ENCODE results near the gene TMED4. TPM values are rescaled to one million over a fixed set of nuclear protein-coding genes. Genes with fewer than 3 reads are reported as not detected.

Gene TMED4
- total RNA-seq, 1 experiment from 2014 or later = 94.4 TPM

DNA sequence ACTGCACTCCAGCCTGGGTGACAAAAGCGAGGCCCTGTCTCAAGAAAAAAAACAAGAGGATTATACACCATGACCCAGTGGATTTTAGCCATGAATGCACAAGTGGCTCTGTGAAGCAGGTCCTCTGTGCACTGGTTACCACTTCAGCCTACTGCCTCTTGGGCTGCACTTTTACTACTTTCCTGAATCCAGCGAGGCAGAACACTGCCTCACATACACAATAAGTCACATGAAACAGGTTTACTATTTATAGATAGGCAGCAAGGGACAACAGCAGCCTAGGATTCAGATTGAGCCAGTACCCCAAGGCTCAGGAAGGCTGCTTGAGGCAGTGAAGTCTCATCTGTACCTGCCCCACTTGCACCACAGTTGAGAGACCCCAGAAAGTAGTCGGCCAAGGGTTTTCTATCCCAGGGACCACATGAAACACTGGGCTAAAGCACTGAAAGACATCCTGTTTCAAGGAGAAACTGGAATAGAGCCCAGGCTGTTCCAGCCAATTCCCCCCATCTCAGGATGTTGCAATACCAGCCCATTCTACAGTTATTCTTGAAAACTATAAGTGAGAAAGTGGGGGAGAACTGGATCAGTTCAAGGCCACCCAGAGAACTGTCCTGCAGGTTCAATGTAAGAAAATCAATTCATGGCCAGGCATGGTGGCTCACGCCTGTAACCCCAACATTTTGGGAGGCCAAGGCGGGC, 14.1 kb upstream of the TMED4 start:
- H3K36me3 ChIP-seq (replicated peaks; ENCODE audit: control insufficient read depth, insufficient read depth, low read length) = no peaks in the 10 kb centered on the region
- no peak for DNase-seq
- H3K4me3 ChIP-seq (ENCODE audit: insufficient read depth, low read depth, low read length) = no peak overlapping the region
- H3K27me3 ChIP-seq (ENCODE audit: control insufficient read depth, insufficient read depth, low read length) = no peaks in the 10 kb centered on the region

DNA sequence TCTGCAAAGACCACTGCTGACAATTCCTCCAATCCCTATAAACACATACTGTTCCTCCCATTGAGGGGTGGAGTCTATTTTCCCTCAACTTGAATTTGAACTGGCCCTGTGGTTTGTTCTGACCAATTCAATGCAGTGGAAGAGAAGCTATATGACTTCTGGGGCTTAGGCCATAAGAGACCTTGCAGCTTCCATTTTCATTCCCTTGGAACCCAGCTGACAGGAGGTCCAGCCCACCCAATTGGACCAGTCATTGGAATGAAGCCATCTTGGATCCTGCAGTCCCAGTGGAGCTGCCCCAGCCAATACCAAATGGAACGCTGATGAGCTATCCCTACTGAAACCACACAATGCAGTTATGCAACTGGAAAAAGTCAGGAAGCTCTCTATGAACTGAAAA, 8.9 kb upstream of the TMED4 start:
- no peak for DNase-seq
- H3K27me3 ChIP-seq (ENCODE audit: control insufficient read depth, insufficient read depth, low read length) = no peaks in the 10 kb centered on the region
- no peaks in the 10 kb centered on the region for H3K36me3 ChIP-seq (replicated peaks; ENCODE audit: control insufficient read depth, insufficient read depth, low read length)
- no peak overlapping the region for H3K4me3 ChIP-seq (ENCODE audit: insufficient read depth, low read depth, low read length)

DNA sequence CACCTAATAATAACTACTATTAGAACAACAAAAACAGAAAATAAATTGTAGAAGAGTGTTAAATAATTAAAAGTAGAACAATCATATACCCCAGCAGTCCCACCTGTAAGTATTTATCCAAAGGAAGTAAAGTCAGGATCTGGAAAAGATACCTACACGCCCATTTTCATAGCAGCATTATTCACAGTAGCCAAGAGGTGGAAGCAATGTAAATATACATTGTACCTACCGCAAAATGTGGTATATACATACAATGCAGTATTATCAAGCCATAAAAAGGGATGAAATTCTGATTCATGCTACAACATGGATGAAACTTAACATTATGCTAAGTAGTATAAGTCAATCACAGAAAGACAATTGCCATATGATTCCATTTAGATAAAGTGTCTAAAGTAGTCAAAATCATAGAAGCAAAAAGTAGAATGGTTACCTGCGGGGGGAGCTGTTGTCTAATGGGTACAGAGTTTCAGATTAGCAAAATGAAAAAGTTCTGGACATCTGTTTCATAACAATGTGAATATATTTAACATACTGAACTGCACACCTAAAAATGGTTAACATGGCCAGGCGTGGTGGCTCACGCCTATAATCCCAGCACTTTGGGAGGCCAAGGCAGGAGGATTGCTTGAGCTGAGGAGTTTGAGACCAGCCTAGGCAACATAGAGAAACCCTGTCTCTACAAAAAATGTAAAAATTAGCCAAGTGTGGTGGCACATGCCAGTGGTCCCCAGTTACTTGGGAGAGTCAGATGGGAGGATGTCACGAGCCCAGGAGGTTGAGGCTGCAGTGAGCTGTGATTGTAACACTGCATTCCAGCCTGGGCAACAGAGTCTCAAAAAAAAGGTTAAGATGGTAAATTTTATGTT, 6.0 kb upstream of the TMED4 start:
- peak; percentile 14 for DNase-seq
- Histone ChIP-seq H3K4me3 (ENCODE audit: insufficient read depth, low read depth, low read length) (no peak overlapping the region), H3K36me3 (replicated peaks; ENCODE audit: control insufficient read depth, insufficient read depth, low read length) (no peaks in the 10 kb centered on the region), H3K27me3 (ENCODE audit: control insufficient read depth, insufficient read depth, low read length) (no peaks in the 10 kb centered on the region; the same call in 1 of the 2 replicates)

GRCh38 chr7:44583146-44583865, 1.3 kb upstream of the TMED4 start:
- H3K36me3 ChIP-seq (replicated peaks; ENCODE audit: control insufficient read depth, insufficient read depth, low read length) = peaks cover 16% of the 10 kb centered on the region
- DNase-seq = no peak
- H3K27me3 ChIP-seq (ENCODE audit: control insufficient read depth, insufficient read depth, low read length) = no peaks in the 10 kb centered on the region; the same call in 1 of the 2 replicates
- peak overlapping the region; percentile 84; the same call in 1 of the 2 replicates for H3K4me3 ChIP-seq (ENCODE audit: insufficient read depth, low read depth, low read length)

DNA sequence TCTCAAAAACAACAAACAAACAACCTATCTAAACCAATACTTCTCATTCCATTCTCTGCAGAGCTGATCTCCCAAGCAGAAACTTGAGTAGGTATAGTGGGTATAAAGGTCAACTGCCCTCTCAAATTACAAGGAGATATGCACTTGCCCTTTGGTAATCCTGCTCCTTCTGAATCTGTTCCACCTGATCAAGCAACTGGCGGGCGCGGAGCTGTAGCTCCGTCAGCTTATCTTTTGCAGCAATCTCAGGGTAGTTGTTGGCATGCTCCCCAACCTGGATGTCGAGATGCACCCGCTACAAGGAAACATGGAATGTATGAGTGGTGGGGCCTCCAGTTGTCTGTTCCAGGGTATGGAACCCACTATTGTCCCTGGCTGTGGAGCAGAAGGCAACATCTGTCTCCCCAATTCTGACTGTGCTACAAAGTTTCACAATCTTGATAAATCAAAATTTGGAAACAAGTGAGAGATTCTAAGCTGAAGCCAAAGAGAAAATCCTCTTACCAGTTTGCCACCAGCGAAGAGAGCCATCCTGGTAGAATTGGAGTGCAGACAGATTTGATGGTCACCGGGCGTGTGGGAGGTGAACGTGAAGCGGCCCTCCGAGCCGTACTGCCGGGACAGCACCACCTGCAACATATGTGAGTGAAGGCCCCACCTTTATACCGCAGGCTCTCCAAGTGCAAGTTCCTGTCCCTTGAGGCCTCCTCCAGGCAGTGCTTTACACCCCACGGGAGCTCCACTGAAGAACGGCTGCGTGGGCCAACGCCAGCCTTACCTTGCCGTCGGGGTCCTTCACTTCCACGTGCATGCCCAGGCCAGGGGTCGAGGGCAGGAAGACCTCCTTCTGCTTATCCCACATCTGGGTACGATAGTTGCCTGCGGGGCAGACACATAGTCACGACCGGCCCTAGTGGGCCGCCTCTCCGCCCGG, 819 bp downstream of the TMED4 start:
- DNase-seq = peak; percentile 55

DNA sequence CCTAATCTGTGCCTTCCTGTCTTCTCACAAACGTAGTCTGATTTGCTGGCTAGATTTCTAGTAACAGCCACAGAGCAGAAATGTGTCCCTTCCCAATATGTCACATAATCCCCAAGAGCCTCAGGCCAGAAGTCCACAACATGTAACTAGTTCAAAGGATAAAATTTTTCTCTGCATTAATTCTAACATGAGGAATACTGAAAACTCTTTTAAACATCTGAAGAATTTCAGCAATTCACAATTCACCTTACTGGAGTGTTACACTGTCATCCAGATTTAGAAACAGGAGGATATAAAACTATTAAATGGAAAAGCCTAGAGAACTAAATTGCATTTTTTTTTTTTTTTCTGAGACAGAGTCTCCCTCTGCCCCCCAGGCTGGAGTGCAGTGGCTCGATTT, 5.8 kb downstream of the TMED4 start:
- Histone ChIP-seq H3K36me3 (replicated peaks; ENCODE audit: control insufficient read depth, insufficient read depth, low read length) (peaks cover 41% of the 10 kb centered on the region), H3K27me3 (ENCODE audit: control insufficient read depth, insufficient read depth, low read length) (no peaks in the 10 kb centered on the region), H3K4me3 (ENCODE audit: insufficient read depth, low read depth, low read length) (no peak overlapping the region)
- DNase-seq = no peak

More for the DNA sequence above, 819 bp downstream of the TMED4 start:
- Histone ChIP-seq H3K36me3 (replicated peaks; ENCODE audit: control insufficient read depth, insufficient read depth, low read length) (peaks cover 21% of the 10 kb centered on the region), H3K4me3 (ENCODE audit: insufficient read depth, low read depth, low read length) (peak overlapping the region; percentile 95), H3K27me3 (ENCODE audit: control insufficient read depth, insufficient read depth, low read length) (no peaks in the 10 kb centered on the region; the same call in 1 of the 2 replicates)

DNA sequence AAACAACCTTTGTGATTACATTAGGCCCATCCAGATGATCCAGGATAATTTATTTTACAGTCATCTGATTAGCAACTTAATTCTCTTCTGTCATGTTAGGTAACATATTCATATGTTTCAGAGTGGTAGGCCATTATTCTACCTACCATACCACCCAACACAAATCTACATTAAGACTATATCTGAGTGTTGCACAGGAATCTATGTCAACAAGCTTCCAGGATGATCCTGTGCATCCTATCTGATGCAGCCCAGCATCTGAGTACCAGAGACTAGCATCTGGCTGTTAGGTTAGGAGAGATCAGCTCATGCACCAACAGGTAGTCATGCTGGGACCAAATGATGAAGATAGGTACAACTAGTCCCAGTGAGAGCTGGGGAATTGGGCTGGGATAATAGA, 7.0 kb downstream of the TMED4 start:
- peaks cover 45% of the 10 kb centered on the region for H3K36me3 ChIP-seq (replicated peaks; ENCODE audit: control insufficient read depth, insufficient read depth, low read length)
- no peak overlapping the region for H3K4me3 ChIP-seq (ENCODE audit: insufficient read depth, low read depth, low read length)

DNA sequence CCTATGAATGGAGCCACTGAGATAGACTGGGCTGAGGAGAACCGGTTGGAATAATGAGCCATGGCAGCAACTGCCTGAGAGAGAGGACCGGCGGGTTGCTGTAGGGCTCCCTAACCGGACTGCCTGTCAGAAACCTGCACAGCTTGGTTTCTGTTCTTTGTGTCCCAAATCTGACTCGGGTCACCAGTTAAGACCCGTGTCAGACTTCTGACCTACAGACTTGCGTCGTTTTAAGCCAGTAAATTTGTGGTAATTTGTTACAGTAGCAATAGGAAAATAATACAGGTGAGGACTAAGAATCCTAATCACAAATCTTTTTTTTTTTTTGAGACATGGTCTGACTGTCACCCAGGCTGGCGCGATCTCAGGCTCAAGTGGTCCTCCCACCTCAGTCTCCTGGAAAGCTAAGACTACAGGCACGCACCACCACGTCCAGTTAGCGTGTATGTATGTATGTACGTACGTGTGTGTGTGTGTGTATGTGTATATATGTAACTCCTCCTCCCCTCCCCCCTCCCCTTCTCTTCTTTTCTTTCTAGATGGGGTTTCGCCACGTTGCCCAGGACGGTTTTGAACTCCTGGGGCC, 7.7 kb downstream of the TMED4 start:
- Histone ChIP-seq H3K27me3 (ENCODE audit: control insufficient read depth, insufficient read depth, low read length) (no peaks in the 10 kb centered on the region), H3K36me3 (replicated peaks; ENCODE audit: control insufficient read depth, insufficient read depth, low read length) (peaks cover 46% of the 10 kb centered on the region), H3K4me3 (ENCODE audit: insufficient read depth, low read depth, low read length) (peak overlapping the region; percentile 95)
- no peak for DNase-seq

More for the DNA sequence above, 7.0 kb downstream of the TMED4 start:
- H3K27me3 ChIP-seq (ENCODE audit: control insufficient read depth, insufficient read depth, low read length) = no peaks in the 10 kb centered on the region
- DNase-seq = no peak

DNA sequence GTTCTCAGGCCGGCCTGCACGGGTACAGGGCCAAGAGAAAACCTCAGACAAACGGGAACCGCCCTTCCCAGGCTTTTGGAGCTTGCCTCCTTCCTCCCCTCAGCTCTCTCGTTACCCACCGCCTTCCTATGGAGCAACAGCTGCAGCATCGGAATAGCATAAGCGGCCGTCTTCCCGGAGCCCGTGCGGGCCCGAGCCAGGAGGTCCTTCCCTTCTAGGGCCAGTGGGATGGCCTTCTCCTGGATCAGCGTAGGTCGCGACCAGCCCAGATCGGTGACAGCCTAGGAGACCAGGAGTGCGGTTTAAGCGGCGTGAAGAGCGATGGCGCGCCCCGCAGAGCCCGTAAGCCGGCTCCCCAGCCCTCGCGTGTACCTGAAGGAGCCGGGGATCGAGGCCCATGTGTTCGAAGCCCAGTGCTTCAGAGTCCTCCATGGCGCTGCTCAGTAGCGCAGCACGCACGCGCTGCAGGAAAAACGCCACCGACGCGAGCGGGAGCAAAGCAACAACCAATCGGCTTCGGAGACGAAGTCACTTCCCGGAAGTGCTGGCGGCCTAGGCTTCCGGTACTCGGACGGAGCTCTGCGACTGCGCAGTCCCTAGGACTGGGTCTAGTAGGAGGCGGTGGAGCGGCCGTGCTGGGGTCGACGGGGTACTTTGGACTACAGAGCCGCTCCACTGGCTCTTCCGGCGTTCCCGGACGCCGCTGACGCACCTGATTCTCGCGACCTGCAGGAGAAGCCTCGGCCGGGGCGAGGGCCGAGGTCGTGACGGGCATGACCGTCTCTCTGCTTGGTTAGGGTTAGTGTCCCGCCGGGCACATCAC, 8.4 kb downstream of the TMED4 start, which contains the start of gene DDX56:
TSS of gene DDX56 (minus strand) at position 445 of the 823 bp plus-strand sequence. CDS start at position 432, 13 bp downstream.
- Histone ChIP-seq H3K27me3 (ENCODE audit: control insufficient read depth, insufficient read depth, low read length) (no peaks in the 10 kb centered on the region), H3K4me3 (ENCODE audit: insufficient read depth, low read depth, low read length) (peak within 1 kb of the TSS; percentile 95), H3K36me3 (replicated peaks; ENCODE audit: control insufficient read depth, insufficient read depth, low read length) (peaks cover 47% of the 10 kb centered on the region)
- DNase-seq = peak; percentile 97

- peak; percentile 5 for DNase-seq
- Histone ChIP-seq H3K36me3 (replicated peaks; ENCODE audit: control insufficient read depth, insufficient read depth, low read length) (peaks cover 52% of the 10 kb centered on the region), H3K4me3 (ENCODE audit: insufficient read depth, low read depth, low read length) (peak overlapping the region; percentile 95), H3K27me3 (ENCODE audit: control insufficient read depth, insufficient read depth, low read length) (no peaks in the 10 kb centered on the region)
Observed at GRCh38 chr7:44572771-44573170, 9.3 kb downstream of the TMED4 start.

GRCh38 chr7:44569959-44570358, 12.1 kb downstream of the TMED4 start:
- Histone ChIP-seq H3K36me3 (replicated peaks; ENCODE audit: control insufficient read depth, insufficient read depth, low read length) (peaks cover 59% of the 10 kb centered on the region), H3K4me3 (ENCODE audit: insufficient read depth, low read depth, low read length) (no peak overlapping the region), H3K27me3 (ENCODE audit: control insufficient read depth, insufficient read depth, low read length) (no peaks in the 10 kb centered on the region)
- no peak for DNase-seq

DNA sequence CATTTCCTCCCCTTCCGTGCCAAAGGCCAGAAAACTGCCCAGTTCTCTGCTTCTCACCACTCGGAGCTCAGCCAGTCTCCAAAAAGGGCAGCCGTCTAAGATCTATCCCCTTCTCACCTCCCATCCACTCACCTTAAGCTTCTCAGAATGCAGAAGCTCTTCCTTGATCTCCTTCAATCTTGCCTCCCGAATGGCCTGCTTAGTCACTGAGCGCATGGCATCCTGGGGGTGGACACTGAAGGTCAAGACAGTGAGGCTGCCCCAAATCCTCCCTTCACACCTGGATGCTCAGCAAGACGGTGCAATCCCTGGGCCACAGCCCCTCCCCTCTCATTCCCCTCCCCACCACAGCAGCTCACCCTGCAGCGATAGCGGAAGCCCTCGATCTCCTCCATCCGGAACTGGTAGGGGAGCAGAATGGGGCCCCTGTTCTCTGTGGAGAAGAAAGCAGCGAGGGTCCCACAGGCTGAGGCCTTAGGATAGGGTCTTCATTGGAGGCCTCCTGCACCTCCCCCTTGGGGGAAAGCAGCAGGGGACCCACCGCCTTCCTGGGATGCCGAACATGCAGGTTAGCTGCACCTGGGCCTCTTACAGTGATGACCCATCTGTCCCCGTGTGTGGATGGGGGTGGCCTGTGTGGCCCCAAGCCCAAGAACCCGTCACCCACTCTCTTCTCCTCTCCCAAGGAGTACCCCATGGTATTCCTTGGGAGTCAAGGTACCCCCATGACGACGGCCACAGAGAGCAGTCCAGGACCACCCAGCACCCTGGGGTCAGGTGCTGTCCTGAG, 13.1 kb downstream of the TMED4 start:
- no peaks in the 10 kb centered on the region for H3K27me3 ChIP-seq (ENCODE audit: control insufficient read depth, insufficient read depth, low read length)
- H3K4me3 ChIP-seq (ENCODE audit: insufficient read depth, low read depth, low read length) = no peak overlapping the region
- DNase-seq = peak; percentile 10
- H3K36me3 ChIP-seq (replicated peaks; ENCODE audit: control insufficient read depth, insufficient read depth, low read length) = peaks cover 65% of the 10 kb centered on the region

Data from H7 (cell line).